ENCODE results near the gene KRT17. TPM values are rescaled to one million over a fixed set of nuclear protein-coding genes. Genes with fewer than 3 reads are reported as not detected.
"Not testable (repeated sequence)": the region's sequence is repeated elsewhere in the genome, so short reads cannot be mapped to it uniquely, and the experiment has no call there.

The KRT17 gene
- total RNA-seq, 1 donor from 2014 or later: not detected

DNA sequence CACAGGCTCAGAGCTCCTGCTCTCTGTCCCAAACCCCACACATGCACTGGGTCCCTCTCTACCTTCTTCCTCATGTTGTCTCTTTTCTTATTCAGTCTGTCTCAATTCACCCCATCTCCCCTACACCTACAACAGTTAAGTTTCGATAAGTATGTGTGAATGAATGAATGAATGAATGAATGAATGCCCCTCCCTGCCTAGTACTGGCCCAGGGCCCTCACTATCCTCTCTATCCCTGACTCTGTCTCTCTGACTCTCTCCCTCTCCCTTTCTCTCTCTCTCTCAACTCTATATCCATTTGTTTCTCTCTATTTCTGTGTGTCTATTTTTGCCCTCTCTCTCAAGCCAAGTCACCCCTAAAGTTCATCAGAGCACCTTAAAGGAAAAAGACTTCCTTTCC lies 45.8 kb downstream of the KRT17 start:
- H3K4me1 Mint-ChIP-seq: no peaks in the 10 kb centered on the region
- peaks cover 2% of the 10 kb centered on the region for H3K9me3 Mint-ChIP-seq
- no peak overlapping the region for H3K27ac Mint-ChIP-seq (ENCODE audit: unreplicated experiment)
- H3K27me3 Mint-ChIP-seq (ENCODE audit: low read depth): peaks cover 28% of the 10 kb centered on the region
- no peaks in the 10 kb centered on the region for H3K36me3 Mint-ChIP-seq (ENCODE audit: low read depth)
- TF ChIP-seq, protein P1, sequence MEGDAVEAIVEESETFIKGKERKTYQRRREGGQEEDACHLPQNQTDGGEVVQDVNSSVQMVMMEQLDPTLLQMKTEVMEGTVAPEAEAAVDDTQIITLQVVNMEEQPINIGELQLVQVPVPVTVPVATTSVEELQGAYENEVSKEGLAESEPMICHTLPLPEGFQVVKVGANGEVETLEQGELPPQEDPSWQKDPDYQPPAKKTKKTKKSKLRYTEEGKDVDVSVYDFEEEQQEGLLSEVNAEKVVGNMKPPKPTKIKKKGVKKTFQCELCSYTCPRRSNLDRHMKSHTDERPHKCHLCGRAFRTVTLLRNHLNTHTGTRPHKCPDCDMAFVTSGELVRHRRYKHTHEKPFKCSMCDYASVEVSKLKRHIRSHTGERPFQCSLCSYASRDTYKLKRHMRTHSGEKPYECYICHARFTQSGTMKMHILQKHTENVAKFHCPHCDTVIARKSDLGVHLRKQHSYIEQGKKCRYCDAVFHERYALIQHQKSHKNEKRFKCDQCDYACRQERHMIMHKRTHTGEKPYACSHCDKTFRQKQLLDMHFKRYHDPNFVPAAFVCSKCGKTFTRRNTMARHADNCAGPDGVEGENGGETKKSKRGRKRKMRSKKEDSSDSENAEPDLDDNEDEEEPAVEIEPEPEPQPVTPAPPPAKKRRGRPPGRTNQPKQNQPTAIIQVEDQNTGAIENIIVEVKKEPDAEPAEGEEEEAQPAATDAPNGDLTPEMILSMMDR (conservative IDR thresholded peaks at IDR 0.05): no peak
- no peak overlapping the region for H3K4me3 Mint-ChIP-seq
- DNase-seq (ENCODE audit: low read depth, low spot score): no peak

DNA sequence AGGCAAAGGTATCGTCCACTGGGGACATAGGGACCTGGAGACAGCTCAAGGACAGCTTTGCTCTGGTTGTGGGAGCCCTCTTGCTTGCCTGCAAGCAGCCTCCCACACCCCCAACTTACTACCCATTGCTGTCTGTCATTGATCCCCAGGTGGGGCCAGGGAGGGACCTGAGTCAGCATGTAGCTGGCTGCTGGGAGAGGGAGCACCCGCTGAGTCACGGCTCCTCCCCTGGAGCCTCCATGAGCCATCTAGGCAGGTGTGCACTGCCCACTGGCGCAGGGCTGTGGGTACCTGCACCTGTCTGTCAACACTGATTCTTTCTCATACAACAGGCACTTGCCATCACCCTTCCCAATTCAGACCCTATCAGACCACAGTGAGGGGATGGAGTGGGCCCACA lies 47.6 kb downstream of the KRT17 start:
- H3K4me3 Mint-ChIP-seq; H3K36me3 Mint-ChIP-seq (ENCODE audit: low read depth); DNase-seq (ENCODE audit: low read depth, low spot score); H3K9me3 Mint-ChIP-seq; H3K27ac Mint-ChIP-seq (ENCODE audit: unreplicated experiment); H3K4me1 Mint-ChIP-seq: not testable (repeated sequence)
- H3K27me3 Mint-ChIP-seq (ENCODE audit: low read depth): peaks cover 38% of the 10 kb centered on the region

DNA sequence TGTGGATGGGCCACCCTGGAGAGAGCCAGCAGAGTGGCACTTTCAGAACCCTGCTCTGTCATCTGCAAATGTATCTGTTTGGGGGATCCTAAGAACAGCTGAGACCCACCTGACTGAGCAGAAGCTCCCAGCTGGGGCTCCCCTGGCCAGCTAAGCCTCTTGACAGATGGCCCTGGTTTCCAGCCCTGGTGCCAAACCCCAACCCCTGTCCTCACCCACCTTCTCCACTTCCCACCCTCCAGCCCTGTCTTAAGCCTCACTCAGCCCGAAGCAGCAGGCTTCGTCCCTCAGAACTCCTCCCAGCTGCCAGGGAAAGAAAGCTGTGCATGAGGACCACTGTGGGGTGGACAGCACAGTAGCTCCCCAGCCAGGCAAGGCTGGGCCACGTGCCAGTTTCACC lies 49.0 kb downstream of the KRT17 start:
- H3K27me3 Mint-ChIP-seq (ENCODE audit: low read depth): peaks cover 44% of the 10 kb centered on the region

DNA sequence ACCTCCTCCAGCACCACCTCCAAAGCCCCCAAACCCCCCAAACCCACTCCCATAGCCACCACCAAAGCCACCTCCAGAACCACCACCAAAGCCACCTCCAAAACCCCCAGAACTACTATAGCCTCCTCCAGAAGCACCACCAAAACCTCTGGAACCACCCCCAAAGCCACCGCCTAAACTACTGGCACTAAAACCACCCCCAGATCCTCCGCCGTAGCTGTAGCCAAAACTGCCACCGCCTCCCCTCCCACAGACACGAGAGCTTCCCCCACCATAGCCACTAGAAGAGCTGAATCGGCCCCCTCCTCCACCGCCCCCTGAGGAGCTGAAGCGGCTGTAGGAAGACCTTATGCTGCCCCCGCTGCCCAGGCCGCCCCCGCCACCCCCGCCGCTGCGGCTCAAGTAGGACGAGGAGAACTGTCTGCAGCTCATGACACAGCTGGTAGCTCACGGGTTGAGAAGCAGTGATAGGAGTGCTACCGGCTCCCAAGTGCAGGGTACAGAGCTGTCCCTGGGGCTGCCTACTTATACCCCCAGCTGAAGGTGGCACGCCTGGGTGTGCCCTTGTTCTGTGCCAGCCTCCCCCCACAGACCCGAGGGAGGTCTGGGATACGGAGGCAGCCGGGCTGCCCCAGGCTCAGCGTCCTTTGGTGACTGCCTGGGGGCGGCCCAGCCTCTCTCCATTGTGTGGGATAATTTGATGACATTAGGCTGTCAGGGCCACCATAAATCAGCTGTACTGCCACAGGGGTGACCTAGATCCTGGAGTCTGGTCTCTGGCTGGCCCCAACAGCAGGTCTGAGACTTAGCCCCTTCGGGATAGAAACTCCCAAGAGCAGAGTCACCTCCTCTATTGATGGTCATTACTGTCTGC lies 52.6 kb downstream of the KRT17 start, which contains the start of gene KRT9:
Gene KRT9, minus strand, starts transcription at position 499 of the 874 bp plus-strand sequence. Its CDS starts 67 bp downstream, at position 432.
- H3K4me1 Mint-ChIP-seq: no peaks in the 10 kb centered on the region
- peaks cover 64% of the 10 kb centered on the region for H3K27me3 Mint-ChIP-seq (ENCODE audit: low read depth)
- H3K4me3 Mint-ChIP-seq: no peak within 1 kb of the TSS
- TF ChIP-seq, protein P1 (conservative IDR thresholded peaks at IDR 0.05): no peak
- H3K36me3 Mint-ChIP-seq (ENCODE audit: low read depth): no peaks in the 10 kb centered on the region
- H3K9me3 Mint-ChIP-seq: no peaks in the 10 kb centered on the region
- no peak for DNase-seq (ENCODE audit: low read depth, low spot score)
- no peak within 1 kb of the TSS for H3K27ac Mint-ChIP-seq (ENCODE audit: unreplicated experiment)

More for the DNA sequence above, 49.0 kb downstream of the KRT17 start:
- Mint-ChIP-seq H3K4me3 (no peak overlapping the region), H3K9me3 (no peaks in the 10 kb centered on the region), H3K4me1 (no peaks in the 10 kb centered on the region), H3K36me3 (ENCODE audit: low read depth) (no peaks in the 10 kb centered on the region), H3K27ac (ENCODE audit: unreplicated experiment) (no peak overlapping the region)
- no peak for DNase-seq (ENCODE audit: low read depth, low spot score)
- TF ChIP-seq, protein P1 (conservative IDR thresholded peaks at IDR 0.05): no peak

Other genes with a start within 250 kb of the KRT17 start
- not detected in 2 replicates for gene KRT34, start 242.3 kb downstream of the KRT17 start, total RNA-seq
- gene KRT31, start 227.0 kb downstream of the KRT17 start, total RNA-seq: not detected in 2 replicates
- not detected in 2 replicates for gene KRT37, start 200.0 kb downstream of the KRT17 start, total RNA-seq
- not detected in 2 replicates for gene KRT38, start 183.6 kb downstream of the KRT17 start, total RNA-seq
- gene KRT32, start 157.2 kb downstream of the KRT17 start, total RNA-seq: not detected in 2 replicates
- not detected in 2 replicates for gene KRT35, start 143.4 kb downstream of the KRT17 start, total RNA-seq
- gene KRT36, start 134.7 kb downstream of the KRT17 start, total RNA-seq: not detected in 2 replicates
- gene KRT13, start 119.0 kb downstream of the KRT17 start, total RNA-seq: not detected in 2 replicates
- gene KRT15, start 105.7 kb downstream of the KRT17 start, total RNA-seq: not detected in 2 replicates
- 0.35 and 0.80 TPM in 2 replicates for gene KRT19, start 96.3 kb downstream of the KRT17 start, total RNA-seq
- not detected in 2 replicates for gene KRT9, start 52.5 kb downstream of the KRT17 start, total RNA-seq
- gene KRT14, start 37.7 kb downstream of the KRT17 start, total RNA-seq: not detected in 2 replicates
- not detected in 2 replicates for gene KRT16, start 11.8 kb downstream of the KRT17 start, total RNA-seq
- gene EIF1, start 64.3 kb upstream of the KRT17 start, total RNA-seq: 617 and 620 TPM in 2 replicates
- not detected in 2 replicates for gene GAST, start 87.8 kb upstream of the KRT17 start, total RNA-seq
- gene HAP1, start 110.1 kb upstream of the KRT17 start, total RNA-seq: 1.5 and 1.6 TPM in 2 replicates
- 20.6 and 23.5 TPM in 2 replicates for gene JUP, start 162.1 kb upstream of the KRT17 start, total RNA-seq
- gene P3H4, start 187.4 kb upstream of the KRT17 start, total RNA-seq: 40.3 and 42.3 TPM in 2 replicates
- gene FKBP10, start 188.4 kb upstream of the KRT17 start, total RNA-seq: 259 and 262 TPM in 2 replicates
- 120 and 123 TPM in 2 replicates for gene NT5C3B, start 211.7 kb upstream of the KRT17 start, total RNA-seq
- not detected in 2 replicates for gene KLHL10, start 213.2 kb upstream of the KRT17 start, total RNA-seq
- 20.4 and 20.6 TPM in 2 replicates for gene KLHL11, start 240.8 kb upstream of the KRT17 start, total RNA-seq

Measured in neural crest cell (in vitro differentiated cells).